Prostate gland (tissue), 2 donors: ENCODE data around the gene ELMO1.

Experiments
- POLR2A ChIP-seq: fragments of 450-650 bp; IDR thresholded peaks from one replicate; pipeline ENCODE4 v1.6.1; 2016; ENCODE audit warnings: antibody characterized with exemption, mild to moderate bottlenecking
- POLR2AphosphoS5 ChIP-seq: sonication (generic); formaldehyde crosslinking; IDR thresholded peaks from one replicate; pipeline ENCODE4 v1.6.1; 2017; ENCODE audit warnings: antibody characterized with exemption
- TF ChIP-seq, protein P1 (sequence below), 4 experiments: fragments of 200-600 bp in 2 of 4; fragments of 450-650 bp in 2 of 4; sonication (generic) in 2 of 4; IDR thresholded peaks; 1 replicate in 3 of 4; 2 replicates in 1 of 4; pipeline ENCODE4 v1.5.1; 2016 to 2019; ENCODE audit warnings: antibody characterized with exemption in 4 of 4, mild to moderate bottlenecking in 2 of 4, moderate library complexity in 2 of 4

DNA sequence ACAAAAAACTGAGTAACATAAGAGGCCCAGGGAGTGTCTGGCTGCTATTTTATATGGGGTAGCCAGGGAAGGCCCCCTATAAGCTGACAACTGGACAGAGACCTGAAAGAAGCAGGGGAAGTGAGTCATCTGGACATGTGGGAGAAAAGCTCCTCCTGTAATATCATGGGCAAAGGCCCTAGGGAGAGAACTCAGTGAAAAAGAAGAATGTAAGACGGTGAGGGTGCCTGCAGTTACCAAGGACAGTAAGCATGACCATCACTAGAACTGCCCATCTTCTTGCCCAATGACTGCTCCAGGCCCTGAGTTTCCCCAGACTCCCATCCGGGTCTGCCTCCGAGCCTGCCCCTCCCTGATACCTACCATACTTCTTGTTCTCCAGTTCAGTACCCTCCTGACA lies 2.3 kb downstream of the ELMO1 start:
- TF ChIP-seq, protein P1, sequence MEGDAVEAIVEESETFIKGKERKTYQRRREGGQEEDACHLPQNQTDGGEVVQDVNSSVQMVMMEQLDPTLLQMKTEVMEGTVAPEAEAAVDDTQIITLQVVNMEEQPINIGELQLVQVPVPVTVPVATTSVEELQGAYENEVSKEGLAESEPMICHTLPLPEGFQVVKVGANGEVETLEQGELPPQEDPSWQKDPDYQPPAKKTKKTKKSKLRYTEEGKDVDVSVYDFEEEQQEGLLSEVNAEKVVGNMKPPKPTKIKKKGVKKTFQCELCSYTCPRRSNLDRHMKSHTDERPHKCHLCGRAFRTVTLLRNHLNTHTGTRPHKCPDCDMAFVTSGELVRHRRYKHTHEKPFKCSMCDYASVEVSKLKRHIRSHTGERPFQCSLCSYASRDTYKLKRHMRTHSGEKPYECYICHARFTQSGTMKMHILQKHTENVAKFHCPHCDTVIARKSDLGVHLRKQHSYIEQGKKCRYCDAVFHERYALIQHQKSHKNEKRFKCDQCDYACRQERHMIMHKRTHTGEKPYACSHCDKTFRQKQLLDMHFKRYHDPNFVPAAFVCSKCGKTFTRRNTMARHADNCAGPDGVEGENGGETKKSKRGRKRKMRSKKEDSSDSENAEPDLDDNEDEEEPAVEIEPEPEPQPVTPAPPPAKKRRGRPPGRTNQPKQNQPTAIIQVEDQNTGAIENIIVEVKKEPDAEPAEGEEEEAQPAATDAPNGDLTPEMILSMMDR (IDR thresholded peaks at IDR 0.05), result no peak
- TF ChIP-seq POLR2A (no peak), POLR2AphosphoS5 (no peak)
